H1 (cell line): ENCODE results near the gene ARHGAP1. TPM values are rescaled to one million over a fixed set of nuclear protein-coding genes. Genes with fewer than 3 reads are reported as not detected.

Experiments
- CTCF ChIA-PET: fragments of 300-600 bp; sonication (Branson Sonifier 250); formaldehyde crosslinking; loops from one replicate; lab custom pipeline; 2021; ENCODE audit not compliant: partially characterized antibody; lab: Charles Lee
- POLR2A ChIA-PET: fragments of 300-600 bp; sonication (Branson Sonifier 250); formaldehyde crosslinking; loops from one replicate; lab custom pipeline; 2021; ENCODE audit warnings: inconsistent platforms; ENCODE audit not compliant: partially characterized antibody; lab: Charles Lee
- DNase-seq, 2 experiments: peaks; one replicate each; pipeline versions ENCODE4 v3.0.0 to v3.0.0-alpha.2; 2010 to 2022; ENCODE audit warnings: low spot score in 2 of 2, low read depth in 1 of 2, mixed read lengths in 1 of 2
- FAIRE-seq: peaks from 2 replicates; lab custom pipeline; 2011; peaks lifted over from hg19 to GRCh38; lab: Jason Lieb, UNC
- H2AFZ ChIP-seq: 2 replicates; pipeline ENCODE4 v1.8.1; 2012; ENCODE audit warnings: low read length, inconsistent platforms
- H2AK5ac ChIP-seq: 2 replicates; pipeline ENCODE4 v1.6.1; 2013; ENCODE audit warnings: low read depth, low read length
- H2BK120ac ChIP-seq: replicated peaks from 2 replicates; pipeline ENCODE3; 2013; ENCODE audit warnings: low read depth, low read length, inconsistent platforms
- H2BK12ac ChIP-seq: 2 replicates; pipeline ENCODE4 v1.6.1; 2013; ENCODE audit warnings: low read depth, low read length
- H2BK15ac ChIP-seq: 2 replicates; pipeline ENCODE4 v1.6.1; 2013; ENCODE audit warnings: low read length
- H2BK20ac ChIP-seq: 2 replicates; pipeline ENCODE4 v1.6.1; 2013; ENCODE audit warnings: low read length
- H2BK5ac ChIP-seq: 2 replicates; pipeline ENCODE4 v1.6.1; 2013; ENCODE audit warnings: low read depth, low read length
- H3K14ac ChIP-seq: 2 replicates; pipeline ENCODE4 v1.6.1; 2013; ENCODE audit warnings: inconsistent platforms; ENCODE audit not compliant: insufficient read length
- H3K18ac ChIP-seq: 2 replicates; pipeline ENCODE4 v1.6.1; 2013; ENCODE audit warnings: low read length; ENCODE audit errors: extremely low read depth
- H3K23ac ChIP-seq: 2 replicates; pipeline ENCODE4 v1.6.1; 2013; ENCODE audit warnings: inconsistent platforms; ENCODE audit not compliant: insufficient read length
- H3K23me2 ChIP-seq: 2 replicates; pipeline ENCODE4 v1.6.1; 2013; ENCODE audit warnings: low read depth, low read length
- H3K27ac ChIP-seq: 2 replicates; pipeline ENCODE4 v1.6.1; 2011; ENCODE audit warnings: low read depth, low read length, inconsistent platforms
- H3K27me3 ChIP-seq, 4 experiments: replicated peaks in 1 of 4; 1 replicate in 1 of 4; 2 replicates in 3 of 4; pipeline versions ENCODE4 v1.6.1 to v1.8.1; 2011 to 2013; ENCODE audit warnings: low read length in 3 of 4, mild to moderate bottlenecking in 3 of 4, inconsistent platforms in 2 of 4, mixed read lengths in 2 of 4, moderate library complexity in 1 of 4; ENCODE audit not compliant: control insufficient read depth in 3 of 4, insufficient read depth in 3 of 4; ENCODE audit errors: extremely low read depth in 1 of 4
- H3K36me3 ChIP-seq, 4 experiments: 2 replicates each; pipeline versions ENCODE4 v1.6.1 to v1.8.1; 2011 to 2013; ENCODE audit warnings: mild to moderate bottlenecking in 4 of 4, low read length in 3 of 4, moderate library complexity in 2 of 4, control low read depth in 1 of 4, inconsistent platforms in 1 of 4; ENCODE audit not compliant: insufficient read depth in 4 of 4, control insufficient read depth in 2 of 4
- H3K4ac ChIP-seq: replicated peaks from 2 replicates; pipeline ENCODE3; 2013; ENCODE audit warnings: low read length, low read depth, mixed read lengths, inconsistent platforms; ENCODE audit not compliant: insufficient read length
- H3K4me1 ChIP-seq, 4 experiments: replicated peaks in 1 of 4; 1 replicate in 1 of 4; 2 replicates in 3 of 4; pipeline versions ENCODE4 v1.6.1 to v1.8.1; 2011 to 2013; ENCODE audit warnings: low read length in 3 of 4, inconsistent platforms in 2 of 4, mixed read lengths in 1 of 4; ENCODE audit not compliant: insufficient read depth in 4 of 4, control insufficient read depth in 3 of 4
- H3K4me2 ChIP-seq, 2 experiments: 2 replicates each; pipeline versions ENCODE4 v1.6.1 to v1.8.1; 2011 to 2013; ENCODE audit warnings: low read depth in 2 of 2, low read length in 2 of 2, control low read depth in 1 of 2, inconsistent platforms in 1 of 2, mild to moderate bottlenecking in 1 of 2; ENCODE audit not compliant: insufficient read depth in 1 of 2
- H3K4me3 ChIP-seq, 4 experiments: fragments of 200-600, 300-600 bp in 1 of 4; sonication (generic), shearing (Covaris generic), sonication (Bioruptor Twin) in 1 of 4; 2 replicates each; pipeline versions ENCODE4 v1.5.1 to v1.8.1; 2011 to 2016; ENCODE audit warnings: low read length in 4 of 4, low read depth in 3 of 4, control low read depth in 2 of 4, inconsistent platforms in 2 of 4, mild to moderate bottlenecking in 2 of 4, mixed read lengths in 1 of 4, moderate library complexity in 1 of 4; ENCODE audit not compliant: insufficient read depth in 2 of 4; ENCODE audit errors: extremely low read depth in 1 of 4
- H3K56ac ChIP-seq: replicated peaks from 2 replicates; pipeline ENCODE3; 2013; ENCODE audit warnings: low read depth, mild to moderate bottlenecking, mixed read lengths, low read length, inconsistent platforms; ENCODE audit not compliant: insufficient read length
- H3K79me1 ChIP-seq: 2 replicates; pipeline ENCODE4 v1.6.1; 2013; ENCODE audit warnings: low read depth, low read length, control low read depth
- H3K79me2 ChIP-seq, 2 experiments: 2 replicates each; pipeline versions ENCODE4 v1.6.1 to v1.8.1; 2012 to 2013; ENCODE audit warnings: low read length in 2 of 2, mild to moderate bottlenecking in 2 of 2, inconsistent platforms in 1 of 2; ENCODE audit not compliant: insufficient read depth in 2 of 2, control insufficient read depth in 1 of 2
- H3K9ac ChIP-seq, 4 experiments: replicated peaks in 1 of 4; 1 replicate in 1 of 4; 2 replicates in 3 of 4; pipeline versions ENCODE4 v1.6.1 to v1.8.1; 2011 to 2013; ENCODE audit warnings: low read depth in 3 of 4, low read length in 3 of 4, control low read depth in 2 of 4, mild to moderate bottlenecking in 2 of 4, moderate library complexity in 2 of 4, inconsistent platforms in 1 of 4; ENCODE audit errors: extremely low read depth in 1 of 4
- H3K9me3 ChIP-seq, 2 experiments: 2 replicates each; pipeline versions ENCODE4 v1.6.1 to v1.8.1; 2012 to 2013; ENCODE audit warnings: mild to moderate bottlenecking in 2 of 2, moderate library complexity in 2 of 2, control low read depth in 1 of 2, inconsistent platforms in 1 of 2, low read depth in 1 of 2, low read length in 1 of 2, mixed read lengths in 1 of 2; ENCODE audit not compliant: insufficient read depth in 2 of 2
- H4K20me1 ChIP-seq, 2 experiments: replicated peaks in 1 of 2; 2 replicates each; pipeline versions ENCODE3 to v1.8.1; 2011 to 2013; ENCODE audit warnings: inconsistent platforms in 2 of 2, low read length in 2 of 2, mild to moderate bottlenecking in 1 of 2; ENCODE audit not compliant: insufficient read depth in 2 of 2, control insufficient read depth in 1 of 2
- H4K5ac ChIP-seq: 2 replicates; pipeline ENCODE4 v1.6.1; 2013; ENCODE audit warnings: low read length, low read depth, mixed read lengths, inconsistent platforms; ENCODE audit not compliant: insufficient read length
- H4K8ac ChIP-seq: 2 replicates; pipeline ENCODE4 v1.8.0; 2013; ENCODE audit warnings: mild to moderate bottlenecking, moderate library complexity, low read length, inconsistent platforms; ENCODE audit not compliant: insufficient read depth; ENCODE audit errors: extremely low read depth
- H4K91ac ChIP-seq: replicated peaks from 2 replicates; pipeline ENCODE3; 2013; ENCODE audit warnings: low read length, mixed read lengths, inconsistent platforms; ENCODE audit not compliant: insufficient read length
- ASH2L ChIP-seq: fragments of 200-600, 300-600 bp; sonication (generic); IDR thresholded peaks from one replicate; pipeline ENCODE4 v1.7.1; 2017; ENCODE audit warnings: low read length
- BCL11A ChIP-seq, 2 experiments: IDR thresholded peaks; one replicate each; pipeline ENCODE4 v1.6.1; 2011; ENCODE audit warnings: low read depth in 2 of 2, low read length in 2 of 2, mild to moderate bottlenecking in 2 of 2
- BRCA1 ChIP-seq: IDR thresholded peaks from 2 replicates; pipeline ENCODE4 v1.6.1; 2012; ENCODE audit warnings: low read depth, low read length, improper control_type of control experiment
- CHD1 ChIP-seq: IDR thresholded peaks from 2 replicates; pipeline ENCODE4 v1.6.1; 2012; ENCODE audit warnings: low read depth, low read length, improper control_type of control experiment
- EP300 ChIP-seq, 2 experiments: IDR thresholded peaks; 1 replicate in 1 of 2; 2 replicates in 1 of 2; pipeline ENCODE4 v1.6.1; 2011 to 2012; ENCODE audit warnings: low read depth in 2 of 2, low read length in 2 of 2, mild to moderate bottlenecking in 2 of 2, borderline replicate concordance in 1 of 2, inconsistent platforms in 1 of 2, moderate library complexity in 1 of 2
- FOSL1 ChIP-seq: IDR thresholded peaks from 2 replicates; pipeline ENCODE4 v1.6.1; 2011; ENCODE audit warnings: mild to moderate bottlenecking, low read depth, low read length, moderate library complexity; ENCODE audit not compliant: insufficient read depth
- JUN ChIP-seq: IDR thresholded peaks from 2 replicates; pipeline ENCODE4 v1.6.1; 2011; ENCODE audit warnings: low read depth, mild to moderate bottlenecking, improper control_type of control experiment, low read length
- RBBP5 ChIP-seq: IDR thresholded peaks from 2 replicates; pipeline ENCODE4 v1.7.1; 2012; ENCODE audit warnings: low read depth, mild to moderate bottlenecking, inconsistent platforms, low read length, moderate library complexity, borderline replicate concordance
- SIX5 ChIP-seq: IDR thresholded peaks from 2 replicates; pipeline ENCODE4 v1.6.1; 2011; ENCODE audit warnings: mild to moderate bottlenecking, low read depth, low read length
- SP1 ChIP-seq: IDR thresholded peaks from 2 replicates; pipeline ENCODE4 v1.6.1; 2011; ENCODE audit warnings: low read depth, low read length
- SRF ChIP-seq: IDR thresholded peaks from 2 replicates; pipeline ENCODE4 v1.6.1; 2011; ENCODE audit warnings: mild to moderate bottlenecking, low read depth, low read length, moderate library complexity
- TAF7 ChIP-seq: optimal IDR thresholded peaks from 2 replicates; pipeline ENCODE3; 2011; ENCODE audit warnings: low read depth, mild to moderate bottlenecking, inconsistent platforms, low read length, moderate library complexity, borderline replicate concordance
- TEAD4 ChIP-seq: IDR thresholded peaks from 2 replicates; pipeline ENCODE4 v1.6.1; 2012; ENCODE audit warnings: low read depth, low read length, inconsistent platforms, mixed read lengths
- YY1 ChIP-seq: IDR thresholded peaks from 2 replicates; pipeline ENCODE4 v1.6.1; 2011; ENCODE audit warnings: low read depth, mild to moderate bottlenecking, low read length
- WGBS, 2 experiments: shearing (Covaris generic) in 1 of 2; methylation state at CpG; one replicate each; pipeline versions ENCODE4 v1.1.6 to v1.1.7; 2013 to 2015; ENCODE audit warnings: low lambda C conversion rate in 2 of 2, mixed read lengths in 2 of 2, inconsistent platforms in 1 of 2, low coverage in 1 of 2, missing lambda C conversion rate in 1 of 2; ENCODE audit not compliant: insufficient replicate concordance in 2 of 2, insufficient coverage in 1 of 2, insufficient read length in 1 of 2; ENCODE audit errors: extremely low coverage in 1 of 2, missing lambda C conversion rate in 1 of 2; 5-methylcytosine and 5-hydroxymethylcytosine counted together
- polyA plus RNA-seq, 7 experiments: library from polyadenylated mRNA; depleted of rRNA in 3 of 7; stranded (reverse) in 5 of 7; unstranded in 2 of 7; fragments of >200 nt in 5 of 7; fragments of 200-250 nt in 2 of 7; gene quantifications; 1 replicate in 5 of 7; 2 replicates in 1 of 7; 4 replicates in 1 of 7; pipeline versions ENCODE4 v1.2.1 to v1.2.3, GENCODE V29; 2011 to 2013; ENCODE audit warnings: missing spikeins in 2 of 7, mixed read lengths in 2 of 7
- total RNA-seq: library from RNA; stranded (reverse); fragmentation: NEBNext Ultra II Directional; extraction: Animal tissue kit (Norgen Biotek cat#: 25700); gene quantifications from 2 replicates; pipeline ENCODE4 v1.2.1, GENCODE V29; 2021
- TF ChIP-seq, protein P1 (sequence below): IDR thresholded peaks from 2 replicates; pipeline ENCODE4 v1.6.1; 2011; ENCODE audit warnings: low read depth, mild to moderate bottlenecking, low read length; ENCODE audit not compliant: insufficient read depth

The ARHGAP1 gene
- total and polyA plus RNA-seq, 2 of the 8 experiments (the other 6 are each of a cell fraction or from before 2014, with no cell fraction given) = 28.6 to 58.8 TPM

- DNase-seq = no peak
- no peaks in the 10 kb centered on the region for H3K79me1 ChIP-seq
- no peak overlapping the region for H2AFZ ChIP-seq
- no peak overlapping the region for H3K4me2 ChIP-seq
- CTCF ChIA-PET = interaction anchor here (0.7 to 1.2 kb wide), 5 partner anchors 21 to 1237 kb away, joined by 3 to 4 read pairs (median 3); no protein-coding TSS in a partner anchor
- no peak overlapping the region for H3K4ac ChIP-seq
- peak overlapping the region; percentile 28; the same call in 1 of the 2 replicates for H4K8ac ChIP-seq
- no peak overlapping the region for H2BK15ac ChIP-seq
- no peaks in the 10 kb centered on the region for H3K79me2 ChIP-seq
- 90% methylated on average over 8 of the region's 8 CpGs; no CpG with 5 or more reads in 1 of the 2 experiments for WGBS, 2 experiments
- H2AK5ac ChIP-seq = no peak overlapping the region
- H2BK12ac ChIP-seq = no peak overlapping the region
- H4K20me1 ChIP-seq = no peaks in the 10 kb centered on the region
- H3K23ac ChIP-seq = no peak overlapping the region
- no peak overlapping the region for H3K18ac ChIP-seq
- H3K9ac ChIP-seq = no peak overlapping the region
- H2BK120ac ChIP-seq = no peak overlapping the region
- H3K9me3 ChIP-seq = no peaks in the 10 kb centered on the region
- no peaks in the 10 kb centered on the region for H3K27me3 ChIP-seq
- no peaks in the 10 kb centered on the region for H3K36me3 ChIP-seq
- no peak overlapping the region for H4K5ac ChIP-seq
- H3K14ac ChIP-seq = no peak overlapping the region
- no peak overlapping the region for H4K91ac ChIP-seq
- no peak overlapping the region for H3K27ac ChIP-seq
- FAIRE-seq = no peak
- H3K4me1 ChIP-seq = peaks cover 0 to 3% (median under 1%) of the 10 kb centered on the region in 4 experiments; a peak in 2 of 7 replicates
- no peaks in the 10 kb centered on the region for H3K23me2 ChIP-seq
- no peak overlapping the region for H3K4me3 ChIP-seq
- POLR2A ChIA-PET = interaction anchor here (0.8 to 4.3 kb wide), 3 partner anchors 15 to 22 kb away, joined by 3 to 21 read pairs (median 3); partner anchors contain the start of genes ARHGAP1 and ZNF408
- no peak overlapping the region for H2BK20ac ChIP-seq
- no peak overlapping the region for H3K56ac ChIP-seq
- H2BK5ac ChIP-seq = no peak overlapping the region
- TF ChIP-seq BRCA1 (no peak), CHD1 (no peak), YY1 (no peak), BCL11A (IDR thresholded peaks at IDR 0.05; ENCODE audit: low read depth in 2 of 2, low read length in 2 of 2) (no peak), SP1 (no peak), SIX5 (no peak), EP300 (IDR thresholded peaks at IDR 0.05; ENCODE audit: borderline replicate concordance in 1 of 2, low read depth in 2 of 2, low read length in 2 of 2) (no peak), TAF7 (no peak), JUN (no peak), FOSL1 (no peak), SRF (no peak), ASH2L (no peak), TEAD4 (no peak), RBBP5 (no peak)
- TF ChIP-seq, protein P1, sequence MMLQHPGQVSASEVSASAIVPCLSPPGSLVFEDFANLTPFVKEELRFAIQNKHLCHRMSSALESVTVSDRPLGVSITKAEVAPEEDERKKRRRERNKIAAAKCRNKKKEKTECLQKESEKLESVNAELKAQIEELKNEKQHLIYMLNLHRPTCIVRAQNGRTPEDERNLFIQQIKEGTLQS = no peak
Measured at GRCh38 chr11:46723359-46723680, 22.9 kb upstream of the ARHGAP1 start.
